ENCODE data around the gene LILRA2. TPM values are rescaled to one million over a fixed set of nuclear protein-coding genes. Genes with fewer than 3 reads are reported as not detected.
"Not testable (repeated sequence)": the region's sequence is repeated elsewhere in the genome, so short reads cannot be mapped to it uniquely, and the experiment has no call there.

The LILRA2 gene
- total RNA-seq, 2 donors from 2014 or later, result 0.35 to 0.85 TPM

GRCh38 chr19:54622431-54622830 lies 48.8 kb downstream of the LILRA2 start:
- intact Hi-C loops (cut with DNase I), result no loop called here
- Histone ChIP-seq H3K4me1 (no peaks in the 10 kb centered on the region), H3K36me3 (no peaks in the 10 kb centered on the region), H3K9me3 (no peaks in the 10 kb centered on the region), H3K27ac (no peak overlapping the region), H3K4me3 (no peak overlapping the region), H3K9ac (ENCODE audit: low read depth in 2 of 2, low read length in 2 of 2) (no peak overlapping the region), H3K27me3 (no peaks in the 10 kb centered on the region)
- DNase-seq, result no peak
- TF ChIP-seq, protein P1, sequence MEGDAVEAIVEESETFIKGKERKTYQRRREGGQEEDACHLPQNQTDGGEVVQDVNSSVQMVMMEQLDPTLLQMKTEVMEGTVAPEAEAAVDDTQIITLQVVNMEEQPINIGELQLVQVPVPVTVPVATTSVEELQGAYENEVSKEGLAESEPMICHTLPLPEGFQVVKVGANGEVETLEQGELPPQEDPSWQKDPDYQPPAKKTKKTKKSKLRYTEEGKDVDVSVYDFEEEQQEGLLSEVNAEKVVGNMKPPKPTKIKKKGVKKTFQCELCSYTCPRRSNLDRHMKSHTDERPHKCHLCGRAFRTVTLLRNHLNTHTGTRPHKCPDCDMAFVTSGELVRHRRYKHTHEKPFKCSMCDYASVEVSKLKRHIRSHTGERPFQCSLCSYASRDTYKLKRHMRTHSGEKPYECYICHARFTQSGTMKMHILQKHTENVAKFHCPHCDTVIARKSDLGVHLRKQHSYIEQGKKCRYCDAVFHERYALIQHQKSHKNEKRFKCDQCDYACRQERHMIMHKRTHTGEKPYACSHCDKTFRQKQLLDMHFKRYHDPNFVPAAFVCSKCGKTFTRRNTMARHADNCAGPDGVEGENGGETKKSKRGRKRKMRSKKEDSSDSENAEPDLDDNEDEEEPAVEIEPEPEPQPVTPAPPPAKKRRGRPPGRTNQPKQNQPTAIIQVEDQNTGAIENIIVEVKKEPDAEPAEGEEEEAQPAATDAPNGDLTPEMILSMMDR (IDR thresholded peaks at IDR 0.05), result no peak

DNA sequence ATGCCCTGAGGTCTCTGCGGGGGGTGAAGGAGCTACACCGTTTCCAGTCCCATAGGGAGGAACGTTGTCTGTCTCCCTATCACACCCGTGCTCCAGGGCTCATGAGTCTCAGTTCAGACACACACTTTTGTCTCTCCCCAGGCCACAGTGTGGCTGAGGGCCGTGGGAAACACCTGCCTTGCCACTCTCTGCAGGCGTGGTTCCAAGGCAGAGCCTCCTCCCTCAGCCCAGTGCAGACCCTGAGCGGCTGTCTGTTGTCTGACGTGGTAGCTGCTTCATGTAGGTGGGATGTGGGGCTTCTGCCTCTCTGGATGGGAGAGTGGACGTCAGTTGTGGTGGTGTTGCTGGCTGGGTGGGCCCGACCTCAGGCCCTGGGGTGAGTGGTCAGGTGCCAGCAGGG lies 50.6 kb downstream of the LILRA2 start:
- H3K9me3 ChIP-seq; H3K27me3 ChIP-seq; H3K9ac ChIP-seq (ENCODE audit: low read depth in 2 of 2, low read length in 2 of 2); H3K36me3 ChIP-seq; H3K27ac ChIP-seq; H3K4me3 ChIP-seq; intact Hi-C loops (cut with DNase I); DNase-seq; H3K4me1 ChIP-seq: not testable (repeated sequence)

GRCh38 chr19:54624934-54625730 lies 51.5 kb downstream of the LILRA2 start:
- intact Hi-C loops (cut with DNase I); H3K9me3 ChIP-seq; H3K36me3 ChIP-seq; H3K27ac ChIP-seq; H3K27me3 ChIP-seq; H3K9ac ChIP-seq (ENCODE audit: low read depth in 2 of 2, low read length in 2 of 2); DNase-seq; H3K4me3 ChIP-seq; H3K4me1 ChIP-seq: not testable (repeated sequence)

- TF ChIP-seq, protein P1 (IDR thresholded peaks at IDR 0.05), result no peak
- no peak overlapping the region for H3K9ac ChIP-seq (ENCODE audit: low read depth in 2 of 2, low read length in 2 of 2)
- no peaks in the 10 kb centered on the region for H3K27me3 ChIP-seq
- no peak overlapping the region for H3K4me3 ChIP-seq
- no peaks in the 10 kb centered on the region for H3K9me3 ChIP-seq
- no peak for DNase-seq
- no peaks in the 10 kb centered on the region for H3K36me3 ChIP-seq
- H3K27ac ChIP-seq, result no peak overlapping the region
- no peaks in the 10 kb centered on the region for H3K4me1 ChIP-seq
- intact Hi-C loops (cut with DNase I), result no loop called here
Measured at GRCh38 chr19:54626757-54627156, 53.2 kb downstream of the LILRA2 start.

DNA sequence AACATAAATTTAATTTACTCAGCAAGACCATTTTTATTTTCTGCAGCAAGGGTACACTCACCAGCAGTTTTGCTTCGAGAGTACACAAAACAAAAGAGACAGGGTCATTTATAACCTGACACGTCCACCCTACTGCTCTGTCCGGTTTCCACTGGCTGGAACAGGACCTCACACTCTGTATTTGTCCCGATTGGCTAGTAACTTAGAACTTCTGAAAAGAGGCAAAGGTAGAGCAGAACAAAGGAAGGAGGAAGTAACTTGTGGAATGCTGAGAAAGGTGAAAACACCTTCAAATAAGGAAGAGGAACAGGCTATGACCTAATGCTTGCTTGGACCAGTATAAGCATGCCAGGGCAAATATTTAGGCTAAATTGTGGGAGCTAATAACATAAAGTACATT lies 54.3 kb downstream of the LILRA2 start:
- H3K9ac ChIP-seq (ENCODE audit: low read depth in 2 of 2, low read length in 2 of 2); DNase-seq; H3K36me3 ChIP-seq; intact Hi-C loops (cut with DNase I); H3K4me1 ChIP-seq; H3K27ac ChIP-seq; H3K4me3 ChIP-seq; H3K9me3 ChIP-seq; H3K27me3 ChIP-seq: not testable (repeated sequence)

- H3K27ac ChIP-seq; H3K9ac ChIP-seq (ENCODE audit: low read depth in 2 of 2, low read length in 2 of 2); H3K36me3 ChIP-seq; DNase-seq; H3K27me3 ChIP-seq; H3K9me3 ChIP-seq; intact Hi-C loops (cut with DNase I); H3K4me3 ChIP-seq; H3K4me1 ChIP-seq: not testable (repeated sequence)
Measured at GRCh38 chr19:54630262-54630661, 56.7 kb downstream of the LILRA2 start, which contains the start of gene LILRB1. Gene LILRB1 (plus strand): TSS chr19:54630484. CDS start chr19:54631074, 590 bp downstream.

- Histone ChIP-seq H3K9ac (ENCODE audit: low read depth in 2 of 2, low read length in 2 of 2) (no peak overlapping the region), H3K36me3 (no peaks in the 10 kb centered on the region), H3K4me3 (no peak overlapping the region), H3K9me3 (no peaks in the 10 kb centered on the region), H3K27me3 (no peaks in the 10 kb centered on the region), H3K27ac (no peak overlapping the region), H3K4me1 (no peaks in the 10 kb centered on the region)
- DNase-seq, result no peak
- intact Hi-C loops (cut with DNase I), result no loop called here
- TF ChIP-seq, protein P1 (IDR thresholded peaks at IDR 0.05), result no peak
Measured at GRCh38 chr19:54630782-54631181, 57.2 kb downstream of the LILRA2 start.

DNA sequence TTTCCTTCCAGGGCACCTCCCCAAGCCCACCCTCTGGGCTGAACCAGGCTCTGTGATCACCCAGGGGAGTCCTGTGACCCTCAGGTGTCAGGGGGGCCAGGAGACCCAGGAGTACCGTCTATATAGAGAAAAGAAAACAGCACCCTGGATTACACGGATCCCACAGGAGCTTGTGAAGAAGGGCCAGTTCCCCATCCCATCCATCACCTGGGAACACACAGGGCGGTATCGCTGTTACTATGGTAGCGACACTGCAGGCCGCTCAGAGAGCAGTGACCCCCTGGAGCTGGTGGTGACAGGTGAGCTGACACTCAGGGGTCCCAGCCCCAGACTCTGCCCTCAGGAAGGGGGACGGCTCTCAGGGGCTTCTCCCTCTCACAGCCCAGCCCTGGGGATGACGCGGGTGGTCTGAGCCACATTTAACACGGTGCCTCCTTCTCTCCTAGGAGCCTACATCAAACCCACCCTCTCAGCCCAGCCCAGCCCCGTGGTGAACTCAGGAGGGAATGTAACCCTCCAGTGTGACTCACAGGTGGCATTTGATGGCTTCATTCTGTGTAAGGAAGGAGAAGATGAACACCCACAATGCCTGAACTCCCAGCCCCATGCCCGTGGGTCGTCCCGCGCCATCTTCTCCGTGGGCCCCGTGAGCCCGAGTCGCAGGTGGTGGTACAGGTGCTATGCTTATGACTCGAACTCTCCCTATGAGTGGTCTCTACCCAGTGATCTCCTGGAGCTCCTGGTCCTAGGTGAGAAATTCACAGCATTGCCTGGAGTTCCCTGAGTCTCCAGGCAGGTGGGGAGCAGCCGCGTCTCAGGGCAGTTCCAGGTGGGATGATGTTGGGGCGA lies 58.1 kb downstream of the LILRA2 start:
- H3K27me3 ChIP-seq; H3K4me3 ChIP-seq; H3K36me3 ChIP-seq; intact Hi-C loops (cut with DNase I); H3K27ac ChIP-seq; H3K9me3 ChIP-seq; DNase-seq; H3K9ac ChIP-seq (ENCODE audit: low read depth in 2 of 2, low read length in 2 of 2); H3K4me1 ChIP-seq: not testable (repeated sequence)

DNA sequence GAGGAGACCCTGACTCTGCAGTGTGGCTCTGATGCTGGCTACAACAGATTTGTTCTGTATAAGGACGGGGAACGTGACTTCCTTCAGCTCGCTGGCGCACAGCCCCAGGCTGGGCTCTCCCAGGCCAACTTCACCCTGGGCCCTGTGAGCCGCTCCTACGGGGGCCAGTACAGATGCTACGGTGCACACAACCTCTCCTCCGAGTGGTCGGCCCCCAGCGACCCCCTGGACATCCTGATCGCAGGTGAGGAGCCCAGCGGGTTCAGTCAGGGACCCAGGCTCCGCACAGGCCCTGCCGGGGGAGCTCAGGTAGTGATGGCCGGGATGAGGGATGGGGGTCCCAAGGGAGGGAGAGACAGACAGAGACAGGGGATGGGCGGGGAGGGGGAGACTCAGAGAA lies 58.9 kb downstream of the LILRA2 start:
- H3K4me3 ChIP-seq; H3K9me3 ChIP-seq; H3K9ac ChIP-seq (ENCODE audit: low read depth in 2 of 2, low read length in 2 of 2); intact Hi-C loops (cut with DNase I); H3K27me3 ChIP-seq; H3K4me1 ChIP-seq; H3K36me3 ChIP-seq; DNase-seq; H3K27ac ChIP-seq: not testable (repeated sequence)
